HepG2 (cell line): ENCODE results near the gene TBC1D16. TPM values are rescaled to one million over a fixed set of nuclear protein-coding genes. Genes with fewer than 3 reads are reported as not detected.

ENCODE experiments used
- CENPBD1 ChIP-seq: sonication (generic); formaldehyde crosslinking; IDR thresholded peaks from 2 replicates; pipeline ENCODE4 v1.8.0; 2022; ENCODE audit warnings: missing genetic modification reagents, low read depth, mild to moderate bottlenecking, borderline replicate concordance
- HMG20B ChIP-seq: conservative IDR thresholded peaks from 2 replicates; pipeline ENCODE4 v1.6.1; 2016; ENCODE audit warnings: missing genetic modification reagents, missing compliant biosample characterization
- HNRNPL ChIP-seq: fragments of 200-400 bp; formaldehyde crosslinking; IDR thresholded peaks from 2 replicates; pipeline ENCODE4 v1.6.1; 2017; ENCODE audit warnings: mild to moderate bottlenecking, low read depth, low read length
- MATR3 ChIP-seq: sonication (generic); formaldehyde crosslinking; IDR thresholded peaks from 2 replicates; pipeline ENCODE4 v1.4.0; 2020; ENCODE audit warnings: missing genetic modification reagents
- MYNN ChIP-seq: sonication (generic); formaldehyde crosslinking; IDR thresholded peaks from 2 replicates; pipeline ENCODE4 v1.4.0; 2020; ENCODE audit warnings: mild to moderate bottlenecking, low read depth, missing genetic modification reagents
- RARA ChIP-seq: IDR thresholded peaks from 2 replicates; pipeline ENCODE4 v1.6.1; 2016; ENCODE audit warnings: missing genetic modification reagents, missing compliant biosample characterization
- SNAPC5 ChIP-seq: sonication (generic); formaldehyde crosslinking; IDR thresholded peaks from 2 replicates; pipeline ENCODE4 v1.8.1; 2023; ENCODE audit warnings: mild to moderate bottlenecking, missing genetic modification reagents, borderline replicate concordance
- THAP7 ChIP-seq: sonication (generic); formaldehyde crosslinking; IDR thresholded peaks from 2 replicates; pipeline ENCODE4 v1.8.1; 2023; ENCODE audit warnings: mild to moderate bottlenecking, missing genetic modification reagents
- ZBTB37 ChIP-seq: sonication (generic); formaldehyde crosslinking; IDR thresholded peaks from 2 replicates; pipeline ENCODE4 v1.4.0; 2020; ENCODE audit warnings: mild to moderate bottlenecking, missing genetic modification reagents
- ZBTB4 ChIP-seq: sonication (generic); formaldehyde crosslinking; IDR thresholded peaks from 2 replicates; pipeline ENCODE4 v1.4.0; 2020; ENCODE audit warnings: missing genetic modification reagents, mild to moderate bottlenecking, borderline replicate concordance
- ZNF180 ChIP-seq: sonication (generic); formaldehyde crosslinking; IDR thresholded peaks from 2 replicates; pipeline ENCODE4 v1.4.0; 2020; ENCODE audit warnings: low read depth, missing genetic modification reagents, borderline replicate concordance
- ZNF549 ChIP-seq: sonication (generic); formaldehyde crosslinking; IDR thresholded peaks from 2 replicates; pipeline ENCODE4 v1.5.0; 2020; ENCODE audit warnings: missing genetic modification reagents
- ZNF629 ChIP-seq: sonication (generic); formaldehyde crosslinking; conservative IDR thresholded peaks from 2 replicates; pipeline ENCODE4 v1.5.0; 2020; ENCODE audit warnings: missing genetic modification reagents
- ZNF816 ChIP-seq: sonication (generic); formaldehyde crosslinking; IDR thresholded peaks from 2 replicates; pipeline ENCODE4 v1.8.0; 2022; ENCODE audit warnings: missing genetic modification reagents, mild to moderate bottlenecking, borderline replicate concordance
- polyA plus RNA-seq, 8 experiments: library from polyadenylated mRNA; depleted of rRNA in 3 of 8; stranded (reverse) in 7 of 8; unstranded in 1 of 8; fragments of >200 nt; fragmentation: Illumina TruSeq in 4 of 8; extraction: Trizol in 4 of 8; gene quantifications; 2 replicates each; pipeline versions ENCODE4 v1.2.1 to v1.2.3, GENCODE V29; 2011 to 2016; ENCODE audit warnings: low read depth in 4 of 8, missing spikeins in 1 of 8, mixed read lengths in 1 of 8; ENCODE audit not compliant: insufficient read depth in 1 of 8
- total RNA-seq, 5 experiments: library from RNA; depleted of rRNA; stranded (reverse); fragments of >200 nt; fragmentation: Illumina TruSeq; extraction: Trizol; gene quantifications; 2 replicates each; pipeline ENCODE4 v1.2.3, GENCODE V29; 2016; ENCODE audit warnings: low read depth in 1 of 5

Gene TBC1D16
- total and polyA plus RNA-seq, 2 of the 13 experiments (the other 11 are each of a cell fraction or from before 2014, with no cell fraction given), result 14.9 to 24.9 TPM

- no peak; the same call in 1 of the 2 replicates for TF ChIP-seq THAP7
- TF ChIP-seq ZNF629 (CRISPR knock-in tag), result no peak
- no peak for TF ChIP-seq ZNF180
- TF ChIP-seq ZNF549 (CRISPR knock-in tag), result 0 out of 2 replicates have a peak, but pooled peaks have one; percentile 2
- no peak for TF ChIP-seq HNRNPL
- no peak for TF ChIP-seq MYNN
- no peak for TF ChIP-seq MATR3
- no peak for TF ChIP-seq RARA (CRISPR knock-in tag)
- TF ChIP-seq HMG20B (CRISPR knock-in tag), result no peak
- TF ChIP-seq CENPBD1 (CRISPR knock-in tag), result no peak
- TF ChIP-seq ZBTB37 (CRISPR knock-in tag), result no peak
- no peak for TF ChIP-seq SNAPC5 (CRISPR knock-in tag)
- 0 out of 2 replicates have a peak, but pooled peaks have one; percentile 16 for TF ChIP-seq ZNF816 (CRISPR knock-in tag)
- TF ChIP-seq ZBTB4, result no peak
These were observed 47.8 kb downstream of the TBC1D16 start (continued) for GRCh38 chr17:79987935-79988184.
